ENCODE measurements around the gene GPC6. TPM values are rescaled to one million over a fixed set of nuclear protein-coding genes. Genes with fewer than 3 reads are reported as not detected.

Gene GPC6
- total RNA-seq, 1 donor from 2014 or later = 16.1 TPM

GRCh38 chr13:93762708-93763426 is 536.3 kb downstream of the GPC6 start:
- no peak overlapping the region for H3K27ac Mint-ChIP-seq (ENCODE audit: unreplicated experiment)
- no peaks in the 10 kb centered on the region for H3K27me3 Mint-ChIP-seq (ENCODE audit: unreplicated experiment)
- peaks cover 5% of the 10 kb centered on the region for H3K4me1 Mint-ChIP-seq (ENCODE audit: unreplicated experiment)
- DNase-seq (ENCODE audit: low spot score) = no peak
- H3K4me3 Mint-ChIP-seq (ENCODE audit: unreplicated experiment) = no peak overlapping the region
- TF ChIP-seq CTCF (IDR thresholded peaks at IDR 0.05; ENCODE audit: unreplicated experiment) = no peak
- no peaks in the 10 kb centered on the region for H3K9me3 Mint-ChIP-seq (ENCODE audit: unreplicated experiment)
- H3K36me3 Mint-ChIP-seq (ENCODE audit: low read depth, unreplicated experiment) = no peaks in the 10 kb centered on the region

GRCh38 chr13:93765062-93765461 is 538.5 kb downstream of the GPC6 start:
- no peak overlapping the region for H3K4me3 Mint-ChIP-seq (ENCODE audit: unreplicated experiment)
- H3K9me3 Mint-ChIP-seq (ENCODE audit: unreplicated experiment) = no peaks in the 10 kb centered on the region
- no peak for TF ChIP-seq CTCF (IDR thresholded peaks at IDR 0.05; ENCODE audit: unreplicated experiment)
- no peaks in the 10 kb centered on the region for H3K36me3 Mint-ChIP-seq (ENCODE audit: low read depth, unreplicated experiment)
- DNase-seq (ENCODE audit: low spot score) = no peak
- no peak overlapping the region for H3K27ac Mint-ChIP-seq (ENCODE audit: unreplicated experiment)
- no peaks in the 10 kb centered on the region for H3K4me1 Mint-ChIP-seq (ENCODE audit: unreplicated experiment)
- H3K27me3 Mint-ChIP-seq (ENCODE audit: unreplicated experiment) = no peaks in the 10 kb centered on the region

- Mint-ChIP-seq H3K4me1 (ENCODE audit: unreplicated experiment) (no peaks in the 10 kb centered on the region), H3K27ac (ENCODE audit: unreplicated experiment) (no peak overlapping the region)
Observed at GRCh38 chr13:93765811-93766210, 539.2 kb downstream of the GPC6 start.

GRCh38 chr13:93766719-93767118 is 540.1 kb downstream of the GPC6 start:
- DNase-seq (ENCODE audit: low spot score) = no peak
- H3K27ac Mint-ChIP-seq (ENCODE audit: unreplicated experiment) = no peak overlapping the region
- H3K4me3 Mint-ChIP-seq (ENCODE audit: unreplicated experiment) = no peak overlapping the region
- TF ChIP-seq CTCF (IDR thresholded peaks at IDR 0.05; ENCODE audit: unreplicated experiment) = no peak
- H3K4me1 Mint-ChIP-seq (ENCODE audit: unreplicated experiment) = no peaks in the 10 kb centered on the region
- H3K36me3 Mint-ChIP-seq (ENCODE audit: low read depth, unreplicated experiment) = no peaks in the 10 kb centered on the region
- no peaks in the 10 kb centered on the region for H3K27me3 Mint-ChIP-seq (ENCODE audit: unreplicated experiment)
- no peaks in the 10 kb centered on the region for H3K9me3 Mint-ChIP-seq (ENCODE audit: unreplicated experiment)

More at GRCh38 chr13:93765811-93766210, 539.2 kb downstream of the GPC6 start:
- Mint-ChIP-seq H3K27me3 (ENCODE audit: unreplicated experiment) (no peaks in the 10 kb centered on the region), H3K4me3 (ENCODE audit: unreplicated experiment) (no peak overlapping the region), H3K36me3 (ENCODE audit: low read depth, unreplicated experiment) (no peaks in the 10 kb centered on the region), H3K9me3 (ENCODE audit: unreplicated experiment) (no peaks in the 10 kb centered on the region)
- TF ChIP-seq CTCF (IDR thresholded peaks at IDR 0.05; ENCODE audit: unreplicated experiment) = no peak
- no peak for DNase-seq (ENCODE audit: low spot score)

GRCh38 chr13:93767180-93767916 is 540.7 kb downstream of the GPC6 start:
- no peak for DNase-seq (ENCODE audit: low spot score)
- no peaks in the 10 kb centered on the region for H3K36me3 Mint-ChIP-seq (ENCODE audit: low read depth, unreplicated experiment)
- no peaks in the 10 kb centered on the region for H3K27me3 Mint-ChIP-seq (ENCODE audit: unreplicated experiment)
- no peak for TF ChIP-seq CTCF (IDR thresholded peaks at IDR 0.05; ENCODE audit: unreplicated experiment)
- H3K27ac Mint-ChIP-seq (ENCODE audit: unreplicated experiment) = no peak overlapping the region
- H3K4me3 Mint-ChIP-seq (ENCODE audit: unreplicated experiment) = no peak overlapping the region
- H3K9me3 Mint-ChIP-seq (ENCODE audit: unreplicated experiment) = no peaks in the 10 kb centered on the region
- H3K4me1 Mint-ChIP-seq (ENCODE audit: unreplicated experiment) = no peaks in the 10 kb centered on the region

Data from endothelial cell (in vitro differentiated cells).